Measurements from ENCODE around the gene MTHFD1L. TPM values are rescaled to one million over a fixed set of nuclear protein-coding genes. Genes with fewer than 3 reads are reported as not detected.

Gene MTHFD1L
- total RNA-seq, 5 donors from 2014 or later (not counting 1 experiment from before 2014, with no cell fraction given): 9.3 to 34.2 (median 26.7) TPM

GRCh38 chr6:151015101-151015700 is 149.7 kb downstream of the MTHFD1L start:
- DNase-seq (no peak), ATAC-seq (replicated peaks in 1 of 4) (no peak)
- no peak overlapping the region for H3K4me3 ChIP-seq (ENCODE audit: control insufficient read depth in 1 of 2, extremely low read depth in 1 of 2, low read length in 1 of 2)
- no peak overlapping the region for H3K4me3 Mint-ChIP-seq
- no peaks in the 10 kb centered on the region for H3K9me3 ChIP-seq
- peaks cover 10% of the 10 kb centered on the region for H3K36me3 Mint-ChIP-seq
- WGBS (ENCODE audit: insufficient coverage): 100% methylated on average over 1 of the region's 12 CpGs
- H3K4me1 ChIP-seq (ENCODE audit: control insufficient read depth in 1 of 2, extremely low read depth in 1 of 2, insufficient read depth in 2 of 2, low read length in 2 of 2): no peaks in the 10 kb centered on the region
- no peaks in the 10 kb centered on the region for H3K27me3 ChIP-seq (replicated peaks in 1 of 2; ENCODE audit: control insufficient read depth in 2 of 2, extremely low read depth in 1 of 2, insufficient read depth in 2 of 2, low read length in 1 of 2)
- ChIA-PET POLR2A (interaction anchor here in 1 of 2 donors (0.7 kb wide), 1 partner anchor 320 kb away, joined by 8 read pairs; no protein-coding TSS in a partner anchor), CTCF (interaction anchor here (0.5 to 4.8 kb wide), 13 partner anchors 10 to 320 kb away, joined by 3 to 72 read pairs (median 7); no protein-coding TSS in a partner anchor)
- peaks cover 3 to 6% of the 10 kb centered on the region in 2 donors for H3K36me3 ChIP-seq (ENCODE audit: control insufficient read depth in 2 of 2, extremely low read depth in 1 of 2, insufficient read depth in 1 of 2, low read length in 1 of 2)
- peaks cover 0 to 2% (median 2%) of the 10 kb centered on the region in 3 donors for H3K4me1 Mint-ChIP-seq
- H3K27ac ChIP-seq (ENCODE audit: low read length): no peak overlapping the region
- H3K27ac Mint-ChIP-seq: no peak overlapping the region
- H3K9me3 Mint-ChIP-seq: no peaks in the 10 kb centered on the region
- H3K27me3 Mint-ChIP-seq: no peaks in the 10 kb centered on the region

- peaks cover 0 to 2% (median 2%) of the 10 kb centered on the region in 3 donors for H3K4me1 Mint-ChIP-seq
- peaks cover 14% of the 10 kb centered on the region for H3K36me3 Mint-ChIP-seq
- WGBS (ENCODE audit: insufficient coverage): 100% methylated on average over 2 of the region's 6 CpGs
- H3K27me3 Mint-ChIP-seq: no peaks in the 10 kb centered on the region
- H3K4me1 ChIP-seq (ENCODE audit: control insufficient read depth in 1 of 2, extremely low read depth in 1 of 2, insufficient read depth in 2 of 2, low read length in 2 of 2): no peaks in the 10 kb centered on the region
- ChIA-PET CTCF (interaction anchor here (0.8 to 4.8 kb wide), 4 partner anchors 15 to 319 kb away, joined by 3 to 72 read pairs (median 14); no protein-coding TSS in a partner anchor), POLR2A (no interaction called here)
- H3K27ac Mint-ChIP-seq: no peak overlapping the region
- H3K9me3 Mint-ChIP-seq: no peaks in the 10 kb centered on the region
- no peak overlapping the region for H3K4me3 Mint-ChIP-seq
- H3K36me3 ChIP-seq (ENCODE audit: control insufficient read depth in 2 of 2, extremely low read depth in 1 of 2, insufficient read depth in 1 of 2, low read length in 1 of 2): peaks cover 3 to 5% of the 10 kb centered on the region in 2 donors
- H3K4me3 ChIP-seq (ENCODE audit: control insufficient read depth in 1 of 2, extremely low read depth in 1 of 2, low read length in 1 of 2): no peak overlapping the region
- DNase-seq (no peak), ATAC-seq (replicated peaks in 1 of 4) (no peak)
- no peaks in the 10 kb centered on the region for H3K9me3 ChIP-seq
- no peaks in the 10 kb centered on the region for H3K27me3 ChIP-seq (replicated peaks in 1 of 2; ENCODE audit: control insufficient read depth in 2 of 2, extremely low read depth in 1 of 2, insufficient read depth in 2 of 2, low read length in 1 of 2)
- no peak overlapping the region for H3K27ac ChIP-seq (ENCODE audit: low read length)
These were observed 150.6 kb downstream of the MTHFD1L start for GRCh38 chr6:151016107-151016506.

GRCh38 chr6:151018046-151018445 is 152.5 kb downstream of the MTHFD1L start:
- peaks cover 3 to 5% of the 10 kb centered on the region in 2 donors for H3K36me3 ChIP-seq (ENCODE audit: control insufficient read depth in 2 of 2, extremely low read depth in 1 of 2, insufficient read depth in 1 of 2, low read length in 1 of 2)
- H3K4me3 ChIP-seq (ENCODE audit: control insufficient read depth in 1 of 2, extremely low read depth in 1 of 2, low read length in 1 of 2): no peak overlapping the region
- ChIA-PET POLR2A (interaction anchor here in 1 of 2 donors (0.7 kb wide), 1 partner anchor 20 kb away, joined by 7 read pairs; no protein-coding TSS in a partner anchor), CTCF (interaction anchor here (0.7 to 1.5 kb wide), 3 partner anchors 12 to 330 kb away, joined by 3 read pairs; no protein-coding TSS in a partner anchor)
- no CpG with 5 or more reads among the region's 8 CpGs for WGBS (ENCODE audit: insufficient coverage)
- Mint-ChIP-seq H3K4me1 (peaks cover 0 to 2% (median 2%) of the 10 kb centered on the region in 3 donors), H3K4me3 (no peak overlapping the region), H3K36me3 (peaks cover 22% of the 10 kb centered on the region), H3K9me3 (no peaks in the 10 kb centered on the region), H3K27me3 (no peaks in the 10 kb centered on the region), H3K27ac (no peak overlapping the region)
- H3K4me1 ChIP-seq (ENCODE audit: control insufficient read depth in 1 of 2, extremely low read depth in 1 of 2, insufficient read depth in 2 of 2, low read length in 2 of 2): no peaks in the 10 kb centered on the region
- H3K9me3 ChIP-seq: no peaks in the 10 kb centered on the region
- H3K27ac ChIP-seq (ENCODE audit: low read length): no peak overlapping the region
- DNase-seq (no peak), ATAC-seq (replicated peaks in 1 of 4) (no peak)
- H3K27me3 ChIP-seq (replicated peaks in 1 of 2; ENCODE audit: control insufficient read depth in 2 of 2, extremely low read depth in 1 of 2, insufficient read depth in 2 of 2, low read length in 1 of 2): no peaks in the 10 kb centered on the region

GRCh38 chr6:151018911-151019782 is 153.6 kb downstream of the MTHFD1L start:
- H3K9me3 Mint-ChIP-seq: no peaks in the 10 kb centered on the region
- Histone ChIP-seq H3K36me3 (ENCODE audit: control insufficient read depth in 2 of 2, extremely low read depth in 1 of 2, insufficient read depth in 1 of 2, low read length in 1 of 2) (peaks cover 3 to 5% of the 10 kb centered on the region in 2 donors), H3K27me3 (replicated peaks in 1 of 2; ENCODE audit: control insufficient read depth in 2 of 2, extremely low read depth in 1 of 2, insufficient read depth in 2 of 2, low read length in 1 of 2) (no peaks in the 10 kb centered on the region), H3K4me3 (ENCODE audit: control insufficient read depth in 1 of 2, extremely low read depth in 1 of 2, low read length in 1 of 2) (no peak overlapping the region), H3K27ac (ENCODE audit: low read length) (no peak overlapping the region), H3K9me3 (no peaks in the 10 kb centered on the region), H3K4me1 (ENCODE audit: control insufficient read depth in 1 of 2, extremely low read depth in 1 of 2, insufficient read depth in 2 of 2, low read length in 2 of 2) (no peaks in the 10 kb centered on the region)
- CTCF ChIA-PET: interaction anchor here (0.9 to 1.5 kb wide), 2 partner anchors 13 to 305 kb away, joined by 3 read pairs; no protein-coding TSS in a partner anchor
- H3K36me3 Mint-ChIP-seq: peaks cover 24% of the 10 kb centered on the region
- ATAC-seq (replicated peaks in 1 of 4) (no peak), DNase-seq (no peak)
- H3K27me3 Mint-ChIP-seq: no peaks in the 10 kb centered on the region
- POLR2A ChIA-PET: no interaction called here
- H3K4me3 Mint-ChIP-seq: no peak overlapping the region
- H3K27ac Mint-ChIP-seq: no peak overlapping the region
- peaks cover 0 to 2% (median 2%) of the 10 kb centered on the region in 3 donors for H3K4me1 Mint-ChIP-seq
- whole genome bisulfite sequencing (ENCODE audit: insufficient coverage): 85% methylated on average over 7 of the region's 7 CpGs

GRCh38 chr6:151021896-151022295 is 156.4 kb downstream of the MTHFD1L start:
- Histone ChIP-seq H3K27me3 (replicated peaks in 1 of 2; ENCODE audit: control insufficient read depth in 2 of 2, extremely low read depth in 1 of 2, insufficient read depth in 2 of 2, low read length in 1 of 2) (no peaks in the 10 kb centered on the region), H3K9me3 (no peaks in the 10 kb centered on the region), H3K4me1 (ENCODE audit: control insufficient read depth in 1 of 2, extremely low read depth in 1 of 2, insufficient read depth in 2 of 2, low read length in 2 of 2) (no peaks in the 10 kb centered on the region), H3K36me3 (ENCODE audit: control insufficient read depth in 2 of 2, extremely low read depth in 1 of 2, insufficient read depth in 1 of 2, low read length in 1 of 2) (peaks cover 0 to 5% of the 10 kb centered on the region in 2 donors), H3K27ac (ENCODE audit: low read length) (no peak overlapping the region), H3K4me3 (ENCODE audit: control insufficient read depth in 1 of 2, extremely low read depth in 1 of 2, low read length in 1 of 2) (no peak overlapping the region)
- Mint-ChIP-seq H3K9me3 (no peaks in the 10 kb centered on the region), H3K27ac (no peak overlapping the region), H3K36me3 (peaks cover 28% of the 10 kb centered on the region), H3K4me1 (no peaks in the 10 kb centered on the region), H3K27me3 (no peaks in the 10 kb centered on the region), H3K4me3 (no peak overlapping the region)
- ATAC-seq (replicated peaks in 1 of 4) (no peak), DNase-seq (no peak)
- ChIA-PET POLR2A (no interaction called here), CTCF (no interaction called here)
- no CpG with 5 or more reads among the region's 4 CpGs for WGBS (ENCODE audit: insufficient coverage)

- Mint-ChIP-seq H3K36me3 (peaks cover 25% of the 10 kb centered on the region), H3K4me1 (no peaks in the 10 kb centered on the region), H3K4me3 (no peak overlapping the region), H3K27me3 (no peaks in the 10 kb centered on the region), H3K27ac (no peak overlapping the region), H3K9me3 (peaks cover 0 to 3% (median 0%) of the 10 kb centered on the region in 3 donors)
- DNase-seq: no peak
- CTCF ChIA-PET: no interaction called here
- no peak for ATAC-seq (replicated peaks in 1 of 4)
- no CpG with 5 or more reads among the region's 3 CpGs for WGBS (ENCODE audit: insufficient coverage)
- Histone ChIP-seq H3K4me1 (ENCODE audit: control insufficient read depth in 1 of 2, extremely low read depth in 1 of 2, insufficient read depth in 2 of 2, low read length in 2 of 2) (no peaks in the 10 kb centered on the region), H3K9me3 (no peaks in the 10 kb centered on the region), H3K36me3 (ENCODE audit: control insufficient read depth in 2 of 2, extremely low read depth in 1 of 2, insufficient read depth in 1 of 2, low read length in 1 of 2) (peaks cover 0 to 7% of the 10 kb centered on the region in 2 donors), H3K27me3 (replicated peaks in 1 of 2; ENCODE audit: control insufficient read depth in 2 of 2, extremely low read depth in 1 of 2, insufficient read depth in 2 of 2, low read length in 1 of 2) (no peaks in the 10 kb centered on the region), H3K4me3 (ENCODE audit: control insufficient read depth in 1 of 2, extremely low read depth in 1 of 2, low read length in 1 of 2) (no peak overlapping the region), H3K27ac (ENCODE audit: low read length) (no peak overlapping the region)
- POLR2A ChIA-PET: no interaction called here
These were observed 157.0 kb downstream of the MTHFD1L start for GRCh38 chr6:151022492-151022891.
